ENCODE measurements around the gene SDK1.

- TF ChIP-seq CTCF (IDR thresholded peaks at IDR 0.05 in 2 of 3, conservative IDR thresholded peaks at IDR 0.05 in 1 of 3; ENCODE audit: control insufficient read depth in 2 of 3, extremely low read depth in 1 of 3, insufficient read depth in 1 of 3, low read depth in 3 of 3, low read length in 3 of 3): no peak
- no peak for TF ChIP-seq FOXM1 (IDR thresholded peaks at IDR 0.05; ENCODE audit: low read depth, low read length)
- TF ChIP-seq PML (IDR thresholded peaks at IDR 0.05; ENCODE audit: low read length): no peak
- TF ChIP-seq SIX5 (IDR thresholded peaks at IDR 0.05; ENCODE audit: low read depth, low read length, severe bottlenecking): no peak
- TF ChIP-seq ATF3 (IDR thresholded peaks at IDR 0.05; ENCODE audit: borderline replicate concordance, extremely low read depth, low read depth, low read length): no peak
- no peak for TF ChIP-seq SMC3 (IDR thresholded peaks at IDR 0.05; ENCODE audit: borderline replicate concordance, low read length)
- TF ChIP-seq CEBPB (IDR thresholded peaks at IDR 0.05; ENCODE audit: borderline replicate concordance in 1 of 2, low read depth in 2 of 2, low read length in 2 of 2): no peak
- no peak for TF ChIP-seq EP300 (IDR thresholded peaks at IDR 0.05; ENCODE audit: borderline replicate concordance in 1 of 2, control insufficient read depth in 1 of 2, low read depth in 2 of 2, low read length in 2 of 2)
- TF ChIP-seq TAF1 (IDR thresholded peaks at IDR 0.05; ENCODE audit: borderline replicate concordance, low read depth, low read length): no peak
- no peak for TF ChIP-seq POLR2A (IDR thresholded peaks at IDR 0.05; ENCODE audit: low read depth, low read length)
- TF ChIP-seq NRF1 (conservative IDR thresholded peaks at IDR 0.05; ENCODE audit: low read depth, low read length): no peak
- no peak for TF ChIP-seq IRF3 (IDR thresholded peaks at IDR 0.05)
- TF ChIP-seq E4F1 (IDR thresholded peaks at IDR 0.05; ENCODE audit: borderline replicate concordance, partially characterized antibody): no peak
Observed at GRCh38 chr7:4110438-4110837, 809.4 kb downstream of the SDK1 start.

Measured in GM12878 (cell line).